GM18498 (cell line): ENCODE data around the gene TMPRSS11A.

Source experiments
- ATAC-seq: cut with Tn5 transposase; IDR thresholded peaks from one replicate; pipeline ENCODE4 v1.9.1; 2021; ENCODE audit warnings: mild to moderate bottlenecking, moderate library complexity; ENCODE audit not compliant: unreplicated experiment

Gene TMPRSS11A

GRCh38 chr4:67874986-67875385 lies 88.3 kb downstream of the TMPRSS11A start:
- ATAC-seq, result no peak

- no peak for ATAC-seq
Measured at GRCh38 chr4:67873116-67873515, 90.2 kb downstream of the TMPRSS11A start.

DNA sequence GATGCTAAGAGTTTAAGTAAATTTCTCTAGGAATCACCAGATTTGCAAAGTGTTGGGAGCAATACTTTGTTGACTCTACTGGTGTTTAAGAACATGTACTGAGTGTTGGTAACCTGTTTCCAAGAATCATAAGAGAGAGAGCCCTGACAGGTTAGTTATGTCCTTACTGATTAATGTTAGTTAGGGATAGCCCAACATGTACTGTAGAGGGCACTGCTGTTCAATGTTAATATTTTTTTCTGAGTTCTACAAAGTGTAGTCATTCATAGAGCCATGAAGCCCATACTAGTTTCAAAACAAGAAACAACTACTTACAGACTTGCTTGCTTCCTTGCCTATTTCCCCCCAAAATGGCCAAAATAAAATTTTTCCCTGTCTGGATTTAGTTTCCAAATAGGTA lies 91.4 kb downstream of the TMPRSS11A start:
- ATAC-seq, result peak; percentile 85

DNA sequence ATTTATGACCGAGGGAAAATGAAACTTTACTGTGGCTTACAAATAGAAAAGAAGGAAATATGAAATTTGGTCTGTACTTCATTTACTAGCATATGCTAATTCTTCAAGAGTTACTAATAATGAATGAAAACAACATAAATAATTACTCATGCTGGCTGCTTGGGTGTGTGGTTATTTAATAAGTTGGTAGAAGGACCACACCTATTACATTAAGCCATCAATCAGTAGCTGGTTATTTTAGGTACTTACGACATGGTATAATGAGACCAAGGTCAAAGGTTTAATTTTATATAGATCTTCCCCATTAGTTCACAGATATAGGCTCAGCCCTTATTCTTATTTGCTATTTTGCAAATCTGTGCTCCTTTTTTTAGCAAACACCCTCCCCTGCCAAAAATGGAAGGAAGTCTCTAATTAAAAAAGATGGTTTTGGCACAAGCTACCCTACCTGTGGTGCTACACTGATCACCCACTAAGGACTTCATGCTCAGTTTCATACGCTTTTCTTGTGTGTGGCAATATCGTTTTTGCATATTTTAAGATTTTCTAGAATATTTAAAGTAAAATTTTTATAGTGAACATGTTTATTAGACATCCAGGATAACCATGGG lies 93.6 kb downstream of the TMPRSS11A start:
- no peak for ATAC-seq

- no peak for ATAC-seq
Measured at GRCh38 chr4:67861513-67861912, 101.8 kb downstream of the TMPRSS11A start.
